CD8-positive, alpha-beta memory T cell (primary cell): ENCODE results near the gene F11R. TPM values are rescaled to one million over a fixed set of nuclear protein-coding genes. Genes with fewer than 3 reads are reported as not detected.
A peak's percentile ranks its signal among the peaks of the same experiment; 100 is the strongest.

ENCODE experiments used
- CTCF ChIA-PET: fragments of 350-600 bp; sonication (Branson Sonifier 250); formaldehyde crosslinking; loops from one replicate; lab custom pipeline; 2021; ENCODE audit warnings: antibody characterized with exemption; lab: Charles Lee
- POLR2A ChIA-PET: fragments of 350-600 bp; sonication (Branson Sonifier 250); formaldehyde crosslinking; loops from one replicate; lab custom pipeline; 2021; ENCODE audit warnings: antibody characterized with exemption; lab: Charles Lee
- DNase-seq, 5 donors: peaks; one replicate each; pipeline versions ENCODE4 v3.0.0 to v3.0.0-alpha.2; 2020 to 2022; ENCODE audit warnings: mixed read lengths in 1 of 5
- H3K27ac ChIP-seq: one replicate; pipeline ENCODE4 v1.7.0; 2013; ENCODE audit warnings: low read depth, mild to moderate bottlenecking, low read length, moderate library complexity
- H3K27me3 ChIP-seq: 2 replicates; pipeline ENCODE4 v1.7.0; 2013; ENCODE audit warnings: low read length, mild to moderate bottlenecking; ENCODE audit not compliant: insufficient read depth, poor library complexity, severe bottlenecking
- H3K36me3 ChIP-seq: 2 replicates; pipeline ENCODE4 v1.7.0; 2013; ENCODE audit warnings: mild to moderate bottlenecking, low read length, moderate library complexity; ENCODE audit not compliant: insufficient read depth
- H3K4me1 ChIP-seq: 2 replicates; pipeline ENCODE4 v1.7.0; 2013; ENCODE audit warnings: mild to moderate bottlenecking, low read length, moderate library complexity; ENCODE audit not compliant: insufficient read depth
- H3K4me3 ChIP-seq: 2 replicates; pipeline ENCODE4 v1.7.0; 2013; ENCODE audit warnings: mild to moderate bottlenecking, low read length
- H3K9me3 ChIP-seq: 2 replicates; pipeline ENCODE4 v1.7.0; 2013; ENCODE audit warnings: mild to moderate bottlenecking, low read length
- H3K27ac Mint-ChIP-seq, 8 donors: one replicate each; pipeline ENCODE4 v1.8.0; 2020 to 2021; ENCODE audit warnings: mixed read lengths in 8 of 8, mild to moderate bottlenecking in 6 of 8, inconsistent platforms in 3 of 8, moderate library complexity in 3 of 8
- H3K27me3 Mint-ChIP-seq, 2 donors: one replicate each; pipeline ENCODE4 v1.8.0; 2020 to 2021; ENCODE audit warnings: mixed read lengths in 2 of 2, mild to moderate bottlenecking in 1 of 2, moderate library complexity in 1 of 2
- H3K36me3 Mint-ChIP-seq, 3 donors: one replicate each; pipeline ENCODE4 v1.8.0; 2020 to 2021; ENCODE audit warnings: mixed read lengths in 3 of 3, inconsistent platforms in 1 of 3, mild to moderate bottlenecking in 1 of 3
- H3K4me1 Mint-ChIP-seq, 3 donors: one replicate each; pipeline ENCODE4 v1.8.0; 2020 to 2021; ENCODE audit warnings: mixed read lengths in 3 of 3, inconsistent platforms in 1 of 3, mild to moderate bottlenecking in 1 of 3
- H3K4me3 Mint-ChIP-seq, 7 donors: one replicate each; pipeline ENCODE4 v1.8.0; 2020 to 2021; ENCODE audit warnings: mixed read lengths in 7 of 7, mild to moderate bottlenecking in 6 of 7, moderate library complexity in 4 of 7, inconsistent platforms in 2 of 7
- H3K9me3 Mint-ChIP-seq, 5 donors: one replicate each; pipeline ENCODE4 v1.8.0; 2020 to 2022; ENCODE audit warnings: mixed read lengths in 5 of 5, mild to moderate bottlenecking in 3 of 5, moderate library complexity in 2 of 5, inconsistent platforms in 1 of 5
- polyA plus RNA-seq: library from polyadenylated mRNA; unstranded; fragments of 300-500 nt; fragmentation: Illumina TruSeq; gene quantifications from one replicate; pipeline ENCODE4 v1.2.3, GENCODE V29; 2021
- total RNA-seq, 2 experiments: library from RNA; stranded (reverse); gene quantifications; one replicate each; pipeline ENCODE4 v1.2.3, GENCODE V29; 2021

F11R gene
- total and polyA plus RNA-seq, 3 experiments from 2014 or later: 11.6 to 18.3 (median 14.1) TPM

DNA sequence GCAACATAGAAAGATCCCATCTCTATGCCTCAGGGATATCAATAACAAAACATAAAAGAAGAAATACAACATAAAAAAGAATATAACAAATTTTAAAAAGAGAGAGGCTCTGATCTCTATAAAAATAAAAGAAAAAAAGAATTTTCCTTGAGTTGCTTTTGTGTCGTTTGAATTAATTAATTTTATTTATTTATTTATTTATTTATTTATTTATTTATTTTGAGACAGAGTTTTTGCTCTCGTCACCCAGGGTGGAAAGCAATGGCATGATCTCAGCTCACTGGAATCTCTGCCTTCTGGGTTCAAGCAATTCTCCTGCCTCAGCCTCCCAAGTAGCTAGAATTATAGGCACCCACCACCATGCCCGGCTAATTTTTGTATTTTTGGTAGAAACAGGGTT lies 8.5 kb downstream of the F11R start:
- Mint-ChIP-seq H3K27me3 (no peaks in the 10 kb centered on the region), H3K4me1 (peaks cover 21 to 35% (median 23%) of the 10 kb centered on the region in 3 donors), H3K4me3 (no peak overlapping the region), H3K36me3 (peaks cover 0 to 2% (median 2%) of the 10 kb centered on the region in 3 donors), H3K9me3 (no peaks in the 10 kb centered on the region), H3K27ac (peak overlapping the region in 6 of 8 donors; percentile 9 to 74 (median 60))
- Histone ChIP-seq H3K4me1 (peaks cover 28% of the 10 kb centered on the region), H3K4me3 (no peak overlapping the region), H3K36me3 (no peaks in the 10 kb centered on the region), H3K27me3 (no peaks in the 10 kb centered on the region), H3K27ac (peak overlapping the region; percentile 71), H3K9me3 (no peaks in the 10 kb centered on the region)
- POLR2A ChIA-PET: interaction anchor here (1.3 to 2.5 kb wide), 3 partner anchors 9 to 33 kb away, joined by 4 to 15 read pairs (median 7); partner anchors contain the start of genes TSTD1 and USF1
- CTCF ChIA-PET: interaction anchor here (2.6 to 2.8 kb wide), 2 partner anchors 22 to 34 kb away, joined by 6 to 13 read pairs; partner anchors contain the start of gene USF1
- DNase-seq: no peak

DNA sequence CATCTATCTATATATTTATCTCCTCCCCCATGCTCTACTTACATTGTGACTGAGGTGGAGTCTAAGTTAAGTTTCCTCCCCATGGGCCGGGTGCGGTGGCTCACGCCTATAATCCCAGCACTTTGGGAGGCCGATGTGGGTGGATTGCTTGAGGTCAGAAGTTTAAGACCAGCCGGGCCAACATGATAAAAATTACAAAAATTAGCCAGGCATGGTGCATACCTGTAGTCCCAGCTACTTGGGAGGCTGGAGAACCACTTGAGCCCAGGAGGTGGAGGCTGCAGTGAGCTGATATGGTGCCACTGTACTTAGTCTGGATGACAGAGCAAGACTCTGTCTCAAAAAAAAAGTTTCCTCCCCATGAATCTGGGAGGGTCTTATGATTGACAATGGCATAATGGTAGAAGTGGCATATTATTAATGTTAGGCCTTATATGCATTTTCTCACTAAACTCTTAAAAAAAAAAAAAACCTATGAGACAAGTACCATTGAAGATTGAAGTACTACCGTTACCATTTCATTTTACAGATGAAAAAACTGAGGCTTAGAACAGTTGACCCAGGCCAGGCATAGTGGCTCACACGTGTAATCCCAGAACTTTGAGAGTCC lies 11.2 kb downstream of the F11R start:
- Mint-ChIP-seq H3K4me3 (no peak overlapping the region), H3K36me3 (peaks cover 0 to 2% (median 2%) of the 10 kb centered on the region in 3 donors), H3K27ac (peak overlapping the region in 4 of 8 donors; percentile 17 to 81 (median 42)), H3K4me1 (peaks cover 20 to 28% (median 28%) of the 10 kb centered on the region in 3 donors), H3K9me3 (no peaks in the 10 kb centered on the region), H3K27me3 (no peaks in the 10 kb centered on the region)
- Histone ChIP-seq H3K36me3 (no peaks in the 10 kb centered on the region), H3K4me1 (peaks cover 28% of the 10 kb centered on the region), H3K4me3 (no peak overlapping the region), H3K9me3 (no peaks in the 10 kb centered on the region), H3K27ac (no peak overlapping the region), H3K27me3 (no peaks in the 10 kb centered on the region)
- ChIA-PET POLR2A (no interaction called here), CTCF (interaction anchor here (0.6 kb wide), 1 partner anchor 18 kb away, joined by 3 read pairs; no protein-coding TSS in a partner anchor)
- DNase-seq: no peak

DNA sequence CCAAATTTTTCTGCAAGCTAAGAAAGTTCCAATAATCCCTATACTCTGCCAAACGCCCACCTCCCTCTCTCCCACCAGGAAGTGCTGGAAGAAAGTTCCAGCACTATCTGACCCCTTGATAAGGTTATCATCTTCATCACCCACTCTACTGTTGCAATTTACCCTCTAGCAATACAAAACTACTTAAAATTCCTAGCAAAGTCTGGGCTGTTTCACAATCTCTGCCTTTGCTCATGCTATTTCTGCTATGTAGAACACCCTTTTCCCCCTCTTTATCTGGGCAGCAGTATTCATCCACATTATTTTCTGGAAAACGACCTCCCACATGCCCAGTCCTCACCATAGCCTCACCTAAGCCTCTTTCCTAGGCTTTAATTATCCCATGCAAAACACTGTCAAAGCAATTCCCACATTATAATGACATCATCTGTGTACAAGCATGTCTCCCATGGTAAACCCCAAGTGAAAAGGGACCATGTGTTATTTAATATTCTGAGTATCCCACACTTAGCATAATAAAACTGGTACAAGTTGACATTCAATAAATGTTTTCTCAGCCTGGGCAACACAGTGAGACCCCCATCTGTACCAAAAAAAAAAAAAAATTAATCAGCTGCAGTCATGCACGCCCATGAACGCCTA lies 12.0 kb downstream of the F11R start:
- Histone ChIP-seq H3K4me3 (no peak overlapping the region), H3K4me1 (peaks cover 23% of the 10 kb centered on the region), H3K36me3 (no peaks in the 10 kb centered on the region), H3K27ac (no peak overlapping the region), H3K9me3 (no peaks in the 10 kb centered on the region), H3K27me3 (no peaks in the 10 kb centered on the region)
- peaks cover 17 to 24% (median 24%) of the 10 kb centered on the region in 3 donors for H3K4me1 Mint-ChIP-seq
- no peak for DNase-seq
- no peak overlapping the region for H3K4me3 Mint-ChIP-seq
- H3K36me3 Mint-ChIP-seq: peaks cover 0 to 2% (median 2%) of the 10 kb centered on the region in 3 donors
- no peaks in the 10 kb centered on the region for H3K27me3 Mint-ChIP-seq
- CTCF ChIA-PET: interaction anchor here (0.6 to 1.0 kb wide), 3 partner anchors 12 to 18 kb away, joined by 3 read pairs; partner anchors contain the start of gene F11R
- H3K9me3 Mint-ChIP-seq: no peaks in the 10 kb centered on the region
- H3K27ac Mint-ChIP-seq: peak overlapping the region in 3 of 8 donors; percentile 18 to 77 (median 23)
- POLR2A ChIA-PET: no interaction called here

DNA sequence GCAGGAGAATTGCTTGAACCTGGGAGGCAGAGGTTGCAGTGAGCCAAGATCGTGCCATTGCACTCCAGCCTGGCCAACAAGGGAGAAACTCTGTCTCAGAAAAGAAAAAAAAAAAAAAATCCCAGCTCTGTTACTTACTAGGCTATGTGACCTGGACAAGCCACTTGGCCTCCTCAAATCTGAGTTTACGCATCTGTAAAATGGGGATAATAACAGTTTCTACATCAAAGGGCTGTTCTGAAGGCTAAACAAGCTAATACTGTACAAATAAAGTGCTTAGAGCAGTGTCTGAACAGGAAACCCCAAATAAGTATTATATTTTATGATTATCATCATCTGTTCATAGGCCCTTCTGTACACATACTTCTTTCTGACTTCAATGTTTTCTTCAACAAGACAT lies 13.6 kb downstream of the F11R start:
- no peaks in the 10 kb centered on the region for H3K27me3 ChIP-seq
- ChIA-PET CTCF (interaction anchor here (1.2 to 1.6 kb wide), 2 partner anchors 19 to 62 kb away, joined by 3 to 4 read pairs; partner anchors contain the start of gene ARHGAP30), POLR2A (interaction anchor here (1.0 kb wide), 1 partner anchor 31 kb away, joined by 5 read pairs; the partner anchor contains the start of gene TSTD1)
- Mint-ChIP-seq H3K4me3 (no peak overlapping the region), H3K36me3 (peaks cover 0 to 2% (median 2%) of the 10 kb centered on the region in 3 donors), H3K27me3 (no peaks in the 10 kb centered on the region), H3K9me3 (no peaks in the 10 kb centered on the region), H3K4me1 (peaks cover 5 to 10% (median 10%) of the 10 kb centered on the region in 3 donors), H3K27ac (peak overlapping the region in 1 of 8 donors; percentile 24)
- peaks cover 8% of the 10 kb centered on the region for H3K4me1 ChIP-seq
- no peaks in the 10 kb centered on the region for H3K9me3 ChIP-seq
- DNase-seq: no peak
- no peak overlapping the region for H3K4me3 ChIP-seq
- H3K27ac ChIP-seq: no peak overlapping the region
- no peaks in the 10 kb centered on the region for H3K36me3 ChIP-seq

DNA sequence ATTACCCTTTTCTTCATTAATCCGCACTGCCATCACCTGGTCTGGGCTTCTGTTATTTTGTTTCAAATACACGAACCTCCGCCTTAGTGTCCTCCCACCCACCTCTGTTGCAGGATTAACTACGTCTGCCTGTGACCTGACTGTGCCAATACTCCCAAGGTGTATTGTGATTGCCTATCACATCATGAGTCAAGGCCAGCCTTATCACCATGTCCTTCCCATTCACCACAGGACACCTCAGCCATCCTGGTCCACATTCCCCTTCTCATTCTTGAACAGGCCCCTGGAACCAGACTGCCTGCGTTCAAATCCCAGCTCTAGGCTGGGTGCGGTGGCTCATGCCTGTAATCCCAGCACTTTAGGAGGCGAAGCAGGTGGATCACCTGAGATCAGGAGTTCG lies 14.4 kb downstream of the F11R start:
- H3K36me3 Mint-ChIP-seq: peaks cover 0 to 4% (median 2%) of the 10 kb centered on the region in 3 donors
- H3K4me3 Mint-ChIP-seq: no peak overlapping the region
- H3K27ac ChIP-seq: no peak overlapping the region
- peaks cover 0 to 4% (median 3%) of the 10 kb centered on the region in 3 donors for H3K4me1 Mint-ChIP-seq
- no peaks in the 10 kb centered on the region for H3K27me3 Mint-ChIP-seq
- peak overlapping the region in 3 of 8 donors; percentile 7 to 82 (median 14) for H3K27ac Mint-ChIP-seq
- H3K9me3 Mint-ChIP-seq: no peaks in the 10 kb centered on the region
- H3K27me3 ChIP-seq: no peaks in the 10 kb centered on the region
- H3K4me1 ChIP-seq: no peaks in the 10 kb centered on the region
- ChIA-PET POLR2A (interaction anchor here (0.6 to 1.0 kb wide), 2 partner anchors 32 to 294 kb away, joined by 5 read pairs; partner anchors contain the start of gene TSTD1), CTCF (interaction anchor here (1.2 kb wide), 1 partner anchor 18 kb away, joined by 3 read pairs; no protein-coding TSS in a partner anchor)
- no peak overlapping the region for H3K4me3 ChIP-seq
- DNase-seq: no peak
- H3K9me3 ChIP-seq: no peaks in the 10 kb centered on the region
- no peaks in the 10 kb centered on the region for H3K36me3 ChIP-seq

DNA sequence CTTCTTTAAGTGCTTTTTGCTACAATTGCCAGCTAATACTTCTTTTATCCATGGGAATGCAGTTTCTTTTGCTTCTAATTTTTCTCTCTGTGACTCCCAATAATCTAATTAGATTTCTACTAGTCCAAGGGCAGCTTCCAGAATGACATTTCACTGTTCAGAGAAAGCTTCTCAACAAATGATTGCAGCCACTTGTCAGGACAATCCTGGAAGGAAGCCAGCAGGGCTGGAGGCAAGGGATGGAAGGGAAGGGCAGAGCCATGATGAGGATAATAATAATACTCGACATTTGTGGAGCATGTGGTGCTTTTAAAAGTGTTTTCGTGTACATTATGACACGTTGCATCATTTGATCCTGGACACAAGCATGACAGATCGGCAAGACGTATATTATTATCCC lies 19.4 kb downstream of the F11R start:
- no peaks in the 10 kb centered on the region for H3K27me3 ChIP-seq
- H3K9me3 ChIP-seq: no peaks in the 10 kb centered on the region
- H3K27me3 Mint-ChIP-seq: no peaks in the 10 kb centered on the region
- H3K4me1 Mint-ChIP-seq: peaks cover 4 to 10% (median 8%) of the 10 kb centered on the region in 3 donors
- peaks cover 0 to 40% (median 5%) of the 10 kb centered on the region in 3 donors for H3K36me3 Mint-ChIP-seq
- ChIA-PET POLR2A (no interaction called here), CTCF (interaction anchor here (0.6 to 1.7 kb wide), 2 partner anchors 11 to 748 kb away, joined by 4 to 5 read pairs; no protein-coding TSS in a partner anchor)
- no peak overlapping the region for H3K27ac ChIP-seq
- peaks cover 19% of the 10 kb centered on the region for H3K36me3 ChIP-seq
- no peak for DNase-seq
- no peaks in the 10 kb centered on the region for H3K4me1 ChIP-seq
- peak overlapping the region in 1 of 8 donors; percentile 85 for H3K27ac Mint-ChIP-seq
- H3K9me3 Mint-ChIP-seq: no peaks in the 10 kb centered on the region
- no peak overlapping the region for H3K4me3 Mint-ChIP-seq
- H3K4me3 ChIP-seq: no peak overlapping the region

DNA sequence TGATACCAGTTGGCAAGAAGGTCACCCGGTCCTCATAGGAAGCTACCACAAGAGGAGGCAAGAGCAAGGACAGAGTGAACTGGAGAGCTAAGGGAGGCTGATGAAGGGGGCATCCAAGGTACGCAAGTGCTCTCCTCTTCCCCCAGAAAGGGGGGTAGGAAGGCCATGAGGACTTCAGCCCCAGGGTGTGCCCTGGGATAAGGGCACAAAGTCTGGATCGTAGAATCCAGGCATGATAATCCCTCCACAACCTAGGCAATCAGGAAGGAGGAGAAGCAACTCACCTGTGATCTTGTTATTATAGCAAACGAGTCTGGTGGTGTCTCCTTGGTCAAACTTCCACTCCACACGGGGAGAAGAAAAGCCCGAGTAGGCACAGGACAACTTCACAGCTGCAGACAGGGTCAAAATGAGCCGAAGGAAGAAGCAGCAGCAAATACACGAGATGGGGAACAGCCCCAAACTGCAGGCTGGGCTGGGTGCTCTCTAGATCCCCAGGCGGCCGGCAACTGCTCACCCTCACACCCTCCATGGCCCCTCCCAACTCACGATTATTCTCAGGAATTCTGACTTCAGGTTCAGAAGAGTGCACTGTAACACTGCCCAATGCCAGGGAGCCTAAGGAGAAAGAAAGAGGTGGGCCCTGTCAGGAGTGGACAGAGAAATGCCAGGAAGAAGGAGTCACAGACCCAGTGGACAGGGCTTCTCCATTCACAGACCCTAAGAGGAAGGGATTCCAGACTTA lies 20.0 kb downstream of the F11R start:
- no peak overlapping the region for H3K27ac ChIP-seq
- DNase-seq: no peak
- H3K27ac Mint-ChIP-seq: no peak overlapping the region
- H3K9me3 Mint-ChIP-seq: no peaks in the 10 kb centered on the region
- H3K9me3 ChIP-seq: no peaks in the 10 kb centered on the region
- H3K4me1 ChIP-seq: no peaks in the 10 kb centered on the region
- no peak overlapping the region for H3K4me3 Mint-ChIP-seq
- H3K36me3 Mint-ChIP-seq: peaks cover 0 to 40% (median 5%) of the 10 kb centered on the region in 3 donors
- H3K36me3 ChIP-seq: peaks cover 19% of the 10 kb centered on the region
- CTCF ChIA-PET: interaction anchor here (0.6 to 6.6 kb wide), 4 partner anchors 11 to 747 kb away, joined by 3 to 94 read pairs (median 4); partner anchors contain the start of genes F11R and KLHDC9
- H3K4me1 Mint-ChIP-seq: peaks cover 4 to 6% (median 5%) of the 10 kb centered on the region in 3 donors
- H3K4me3 ChIP-seq: no peak overlapping the region
- POLR2A ChIA-PET: no interaction called here
- no peaks in the 10 kb centered on the region for H3K27me3 Mint-ChIP-seq
- no peaks in the 10 kb centered on the region for H3K27me3 ChIP-seq
